NCI-H526 (cell line): ENCODE results near the gene PPRC1.
"Not testable (repeated sequence)": the region's sequence is repeated elsewhere in the genome, so short reads cannot be mapped to it uniquely, and the experiment has no call there.

Experiments used
- DNase-seq, 2 experiments: peaks; one replicate each; lab custom pipeline; 2025; lab: John Stamatoyannopoulos, UW

Gene PPRC1

GRCh38 chr10:102188941-102189898, 56.4 kb downstream of the PPRC1 start:
- not testable (repeated sequence) for DNase-seq

- DNase-seq: no peak
These were observed 59.1 kb downstream of the PPRC1 start for GRCh38 chr10:102191956-102192355.

- no peak for DNase-seq
These were observed 62.5 kb downstream of the PPRC1 start for GRCh38 chr10:102195296-102195870.

- no peak for DNase-seq
These were observed 64.1 kb downstream of the PPRC1 start for GRCh38 chr10:102196893-102197292.

DNA sequence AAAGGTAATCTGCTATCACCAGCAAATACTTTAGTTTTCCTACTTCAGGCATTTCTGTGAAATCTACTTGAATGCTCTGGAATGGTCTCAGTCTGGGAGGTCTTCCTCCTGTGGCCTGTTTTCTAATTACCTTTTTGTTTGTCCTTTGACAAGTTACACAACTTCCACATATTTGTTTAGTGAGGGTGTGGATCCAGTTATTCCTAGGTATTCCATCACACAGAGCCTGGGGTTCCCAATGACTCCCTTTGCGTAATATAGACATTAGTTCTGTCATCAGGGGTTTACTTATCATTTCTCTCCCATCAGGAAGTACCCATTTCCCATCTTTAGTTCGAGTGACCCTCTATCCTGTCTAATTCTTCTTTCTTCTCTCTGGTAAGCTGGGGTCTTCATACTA, 65.2 kb downstream of the PPRC1 start:
- no peak for DNase-seq
